GM12878 (cell line): Measurements from ENCODE around the gene INSRR. TPM values are rescaled to one million over a fixed set of nuclear protein-coding genes. Genes with fewer than 3 reads are reported as not detected.

Source experiments
- ATAC-seq: fragments of 200-7000 bp; cut with Tn5 transposase; 3 replicates; pipeline ENCODE4 v1.9.1; 2020; ENCODE audit warnings: mild to moderate bottlenecking, moderate library complexity
- BruUV-seq: library from RNA; stranded (reverse); fragments of 400-500 nt; replicated peaks from 2 replicates; lab custom pipeline; 2021; lab: Mats Ljungman, UMichigan
- CTCF ChIA-PET: fragments of 300-600 bp; sonication (Branson Sonifier 250); formaldehyde crosslinking; extraction: SDS; loops from one replicate; lab custom pipeline; 2021; ENCODE audit warnings: inconsistent platforms; lab: Yijun Ruan, JAX
- POLR2A ChIA-PET: fragments of 350-600 bp; formaldehyde crosslinking; extraction: SDS; loops from one replicate; lab custom pipeline; 2021; ENCODE audit warnings: inconsistent platforms; lab: Charles Lee
- RAD21 ChIA-PET: fragments of 300-600 bp; sonication (Branson Sonifier 250); formaldehyde crosslinking; loops from one replicate; lab custom pipeline; 2023; ENCODE audit warnings: antibody characterized with exemption; ENCODE audit not compliant: unreplicated experiment; lab: Charles Lee
- SMC1A ChIA-PET: fragments of 300-600 bp; sonication (Branson Sonifier 250); formaldehyde crosslinking; loops from one replicate; lab custom pipeline; 2023; ENCODE audit not compliant: unreplicated experiment, uncharacterized antibody; lab: Charles Lee
- DNase-seq: peaks from one replicate; pipeline ENCODE4 v3.0.0-alpha.2; 2011; ENCODE audit warnings: low read depth, low spot score
- FAIRE-seq: peaks from 3 replicates; lab custom pipeline; 2011; peaks lifted over from hg19 to GRCh38; lab: Jason Lieb, UNC
- H2AFZ ChIP-seq: 2 replicates; pipeline ENCODE4 v1.6.0; 2011; ENCODE audit warnings: low read depth, low read length, control low read depth; ENCODE audit not compliant: control insufficient read depth
- H3K27ac ChIP-seq: 2 replicates; pipeline ENCODE4 v1.5.1; 2011; ENCODE audit warnings: control low read depth; ENCODE audit not compliant: control insufficient read depth, insufficient read depth
- H3K27me3 ChIP-seq, 2 experiments: replicated peaks in 1 of 2; 2 replicates each; pipeline versions ENCODE4 v1.6.0 to v1.6.1; 2011; ENCODE audit warnings: low read length in 1 of 2; ENCODE audit not compliant: control insufficient read depth in 2 of 2, insufficient read depth in 2 of 2
- H3K36me3 ChIP-seq, 2 experiments: 2 replicates each; pipeline ENCODE4 v1.5.1; 2011; ENCODE audit warnings: low read length in 1 of 2; ENCODE audit not compliant: control insufficient read depth in 2 of 2, insufficient read depth in 2 of 2
- H3K4me1 ChIP-seq: 2 replicates; pipeline ENCODE4 v1.6.1; 2011; ENCODE audit warnings: mild to moderate bottlenecking, low read length, moderate library complexity, mixed read lengths; ENCODE audit not compliant: control insufficient read depth, insufficient read depth
- H3K4me2 ChIP-seq: 2 replicates; pipeline ENCODE4 v1.6.0; 2011; ENCODE audit warnings: control low read depth; ENCODE audit not compliant: control insufficient read depth, insufficient read depth
- H3K4me3 ChIP-seq: fragments of 200-600 bp; sonication (generic); 2 replicates; pipeline ENCODE4 v1.5.1; 2016
- H3K79me2 ChIP-seq: 2 replicates; pipeline ENCODE4 v1.6.0; 2011; ENCODE audit warnings: low read length; ENCODE audit not compliant: control insufficient read depth, insufficient read depth
- H3K9ac ChIP-seq: 2 replicates; pipeline ENCODE4 v1.8.0; 2011; ENCODE audit warnings: low read length, control low read depth, mixed read lengths; ENCODE audit not compliant: control insufficient read depth, insufficient read depth
- H3K9me3 ChIP-seq: replicated peaks from 3 replicates; pipeline ENCODE4 v1.5.1; 2011; ENCODE audit warnings: mild to moderate bottlenecking, low read length; ENCODE audit not compliant: control insufficient read depth, insufficient read depth
- H4K20me1 ChIP-seq: 2 replicates; pipeline ENCODE4 v1.6.0; 2011; ENCODE audit not compliant: control insufficient read depth, insufficient read depth
- CBX3 ChIP-seq: fragments of 200-600 bp; sonication (generic); IDR thresholded peaks from 2 replicates; pipeline ENCODE4 v1.6.1; 2016; ENCODE audit warnings: low read depth, borderline replicate concordance
- ELK1 ChIP-seq: IDR thresholded peaks from 2 replicates; pipeline ENCODE4 v1.6.1; 2012; ENCODE audit warnings: low read depth, low read length, improper control_type of control experiment
- IKZF2 ChIP-seq, 2 experiments: fragments of 450-650 bp; IDR thresholded peaks; 2 replicates each; pipeline ENCODE4 v1.6.1; 2017; ENCODE audit warnings: mild to moderate bottlenecking in 2 of 2, moderate library complexity in 2 of 2
- IRF4 ChIP-seq: IDR thresholded peaks from 2 replicates; pipeline ENCODE4 v1.6.1; 2011; ENCODE audit warnings: low read depth, low read length
- PML ChIP-seq: IDR thresholded peaks from 2 replicates; pipeline ENCODE4 v1.6.1; 2012; ENCODE audit warnings: low read length, inconsistent platforms
- POLR2AphosphoS2 ChIP-seq: IDR thresholded peaks from 2 replicates; pipeline ENCODE4 v1.6.1; 2011; ENCODE audit warnings: low read depth, mild to moderate bottlenecking, low read length, improper control_type of control experiment, moderate library complexity
- RAD21 ChIP-seq: IDR thresholded peaks from 2 replicates; pipeline ENCODE4 v1.6.1; 2011; ENCODE audit warnings: mild to moderate bottlenecking, low read depth, low read length, moderate library complexity; ENCODE audit not compliant: insufficient read depth
- RAD51 ChIP-seq: fragments of 450-650 bp; IDR thresholded peaks from 2 replicates; pipeline ENCODE4 v1.6.1; 2016; ENCODE audit warnings: moderate library complexity, mild to moderate bottlenecking, inconsistent platforms
- SMC3 ChIP-seq: IDR thresholded peaks from 2 replicates; pipeline ENCODE4 v1.6.1; 2011; ENCODE audit warnings: low read length, improper control_type of control experiment, borderline replicate concordance
- YY1 ChIP-seq: IDR thresholded peaks from 2 replicates; pipeline ENCODE4 v1.6.1; 2011; ENCODE audit warnings: low read depth, mild to moderate bottlenecking, low read length
- ZNF207 ChIP-seq: fragments of 450-650 bp; IDR thresholded peaks from 2 replicates; pipeline ENCODE4 v1.6.1; 2014; ENCODE audit warnings: antibody characterized with exemption, mild to moderate bottlenecking, borderline replicate concordance
- ZNF687 ChIP-seq: fragments of 450-650 bp; IDR thresholded peaks from 2 replicates; pipeline ENCODE4 v1.6.1; 2017; ENCODE audit warnings: mild to moderate bottlenecking, moderate library complexity
- WGBS: methylation state at CpG from one replicate; pipeline ENCODE4 v1.1.6; 2016; ENCODE audit warnings: low lambda C conversion rate; ENCODE audit not compliant: insufficient replicate concordance, insufficient coverage; ENCODE audit errors: missing lambda C conversion rate; 5-methylcytosine and 5-hydroxymethylcytosine counted together
- in situ Hi-C: fragments of 300-500 bp; cut with MboI; formaldehyde crosslinking; loops from 9 replicates; pipeline ENCODE4 v1.14.3; 2018; ENCODE audit warnings: mixed read lengths
- intact Hi-C: fragments of 100-400 bp; cut with micrococcal nuclease; formaldehyde crosslinking; loops from one replicate; pipeline ENCODE4 v1.14.2; 2022; ENCODE audit not compliant: unreplicated experiment
- polyA plus RNA-seq, 11 experiments: library from polyadenylated mRNA; depleted of rRNA in 4 of 11; unstranded in 6 of 11; stranded (reverse) in 5 of 11; fragments of >200 nt; fragmentation: Nextera tagmentation in 4 of 11; fragmentation: Illumina TruSeq in 1 of 11; extraction: Ambion mirVana in 4 of 11; extraction: Trizol in 1 of 11; gene quantifications; 1 replicate in 1 of 11; 2 replicates in 10 of 11; pipeline versions ENCODE4 v1.2.1 to v1.2.3, GENCODE V29; 2011 to 2016; ENCODE audit warnings: inconsistent platforms in 2 of 11, missing spikeins in 2 of 11, low read depth in 1 of 11
- total RNA-seq, 4 experiments: library from RNA; depleted of rRNA in 3 of 4; stranded (reverse); fragments of >200 nt in 3 of 4; fragmentation: Illumina TruSeq in 1 of 4; extraction: Trizol in 1 of 4; gene quantifications; 2 replicates each; pipeline versions ENCODE4 v1.2.1 to v1.2.3, GENCODE V29; 2013 to 2021

Gene INSRR
- total and polyA plus RNA-seq, 10 of the 15 experiments (the other 5 are each of a cell fraction or from before 2014, with no cell fraction given): 0.01 TPM; not detected in 9

GRCh38 chr1:156892190-156893047 is 33.5 kb upstream of the INSRR start (continued):
- TF ChIP-seq SMC3 (peak; percentile 58), IKZF2 (IDR thresholded peaks at IDR 0.05) (no peak)

GRCh38 chr1:156889802-156890580 is 31.1 kb upstream of the INSRR start:
- 14% methylated on average over 8 of the region's 8 CpGs for WGBS
- RAD21 ChIA-PET: interaction anchor here (0.6 to 7.1 kb wide), 13 partner anchors 29 to 263 kb away, joined by 3 to 46 read pairs (median 4); partner anchors contain the start of genes ISG20L2, METTL25B and NTRK1
- Histone ChIP-seq H3K4me2 (no peak overlapping the region), H4K20me1 (no peaks in the 10 kb centered on the region), H3K9me3 (no peaks in the 10 kb centered on the region), H3K4me3 (no peak overlapping the region), H3K27me3 (peaks cover 7 to 11% of the 10 kb centered on the region in 2 experiments), H3K36me3 (no peaks in the 10 kb centered on the region), H3K4me1 (no peaks in the 10 kb centered on the region), H3K79me2 (no peaks in the 10 kb centered on the region), H3K27ac (no peak overlapping the region), H3K9ac (no peak overlapping the region), H2AFZ (peak overlapping the region; percentile 56)
- SMC1A ChIA-PET: interaction anchor here (0.6 to 5.2 kb wide), 23 partner anchors 13 to 266 kb away, joined by 3 to 50 read pairs (median 4); partner anchors contain the start of genes ISG20L2, METTL25B and NTRK1
- ATAC-seq (peak; percentile 74), FAIRE-seq (peak; percentile 84), DNase-seq (no peak)
- POLR2A ChIA-PET: interaction anchor here (0.7 kb wide), 2 partner anchors 134 to 156 kb away, joined by 3 to 4 read pairs; no protein-coding TSS in a partner anchor
- CTCF ChIA-PET: interaction anchor here (0.6 to 5.7 kb wide), 46 partner anchors 9 to 470 kb away, joined by 3 to 97 read pairs (median 4); partner anchors contain the start of genes CRABP2, HDGF, ISG20L2 and METTL25B
- in situ Hi-C loops: no loop called here
- no TSS peak for BruUV-seq
- intact Hi-C loops: loop anchor here (1.0 to 2.0 kb wide), 5 partner anchors 31 to 201 kb away; partner anchors contain the start of gene INSRR
- TF ChIP-seq RAD21 (peak; percentile 84), ZNF207 (no peak), POLR2AphosphoS2 (no peak), PML (no peak), ELK1 (no peak), ZNF687 (no peak), CBX3 (no peak), IRF4 (no peak), YY1 (0 out of 2 replicates have a peak, but pooled peaks have one; percentile 39), RAD51 (peak; percentile 76)
